Measurements from ENCODE around the gene FRG1. TPM values are rescaled to one million over a fixed set of nuclear protein-coding genes. Genes with fewer than 3 reads are reported as not detected.
"Not testable (repeated sequence)": the region's sequence is repeated elsewhere in the genome, so short reads cannot be mapped to it uniquely, and the experiment has no call there.

The FRG1 gene
- 37.0 and 53.7 TPM in 2 replicates for total RNA-seq

GRCh38 chr4:189940178-189941004, at the start of gene FRG1:
Gene FRG1, plus strand, starts transcription at chr4:189940872. Its CDS starts 138 bp downstream, at chr4:189941010.
- peak; percentile 91 for TF ChIP-seq CTCF (IDR thresholded peaks at IDR 0.05; ENCODE audit: insufficient read depth, low read length, poor library complexity, severe bottlenecking)
- no peaks in the 10 kb centered on the region for H3K36me3 ChIP-seq (ENCODE audit: control insufficient read depth, insufficient read depth, low read length)
- DNase-seq (ENCODE audit: low read depth) = peak; percentile 60
- no peaks in the 10 kb centered on the region for H3K27me3 ChIP-seq (ENCODE audit: control insufficient read depth, insufficient read depth, low read length)
- peak within 1 kb of the TSS; percentile 73 for H3K4me3 ChIP-seq (ENCODE audit: low read depth, low read length)

GRCh38 chr4:189897667-189898066, 43.0 kb upstream of the FRG1 start:
- DNase-seq (ENCODE audit: low read depth) = no peak
- no peaks in the 10 kb centered on the region for H3K27me3 ChIP-seq (ENCODE audit: control insufficient read depth, insufficient read depth, low read length)
- no peak overlapping the region for H3K4me3 ChIP-seq (ENCODE audit: low read depth, low read length)
- no peak for TF ChIP-seq CTCF (IDR thresholded peaks at IDR 0.05; ENCODE audit: insufficient read depth, low read length, poor library complexity, severe bottlenecking)
- H3K36me3 ChIP-seq (ENCODE audit: control insufficient read depth, insufficient read depth, low read length) = no peaks in the 10 kb centered on the region

- H3K36me3 ChIP-seq (ENCODE audit: control insufficient read depth, insufficient read depth, low read length); DNase-seq (ENCODE audit: low read depth); H3K4me3 ChIP-seq (ENCODE audit: low read depth, low read length); H3K27me3 ChIP-seq (ENCODE audit: control insufficient read depth, insufficient read depth, low read length): not testable (repeated sequence)
Measured at GRCh38 chr4:189899481-189900015, 41.1 kb upstream of the FRG1 start.

GRCh38 chr4:189904420-189905027, 36.1 kb upstream of the FRG1 start:
- TF ChIP-seq CTCF (IDR thresholded peaks at IDR 0.05; ENCODE audit: insufficient read depth, low read length, poor library complexity, severe bottlenecking) = peak; percentile 67
- not testable (repeated sequence) for H3K36me3 ChIP-seq (ENCODE audit: control insufficient read depth, insufficient read depth, low read length); H3K4me3 ChIP-seq (ENCODE audit: low read depth, low read length); H3K27me3 ChIP-seq (ENCODE audit: control insufficient read depth, insufficient read depth, low read length)
- peak; percentile 4 for DNase-seq (ENCODE audit: low read depth)

- TF ChIP-seq CTCF (IDR thresholded peaks at IDR 0.05; ENCODE audit: insufficient read depth, low read length, poor library complexity, severe bottlenecking) = peak; percentile 48
- DNase-seq (ENCODE audit: low read depth) = no peak
- H3K36me3 ChIP-seq (ENCODE audit: control insufficient read depth, insufficient read depth, low read length) = no peaks in the 10 kb centered on the region
- no peak overlapping the region for H3K4me3 ChIP-seq (ENCODE audit: low read depth, low read length)
- H3K27me3 ChIP-seq (ENCODE audit: control insufficient read depth, insufficient read depth, low read length) = no peaks in the 10 kb centered on the region
Measured at GRCh38 chr4:189912170-189912569, 28.5 kb upstream of the FRG1 start.

GRCh38 chr4:189917161-189917891, 23.3 kb upstream of the FRG1 start:
- no peak for DNase-seq (ENCODE audit: low read depth)
- no peaks in the 10 kb centered on the region for H3K27me3 ChIP-seq (ENCODE audit: control insufficient read depth, insufficient read depth, low read length)
- TF ChIP-seq CTCF (IDR thresholded peaks at IDR 0.05; ENCODE audit: insufficient read depth, low read length, poor library complexity, severe bottlenecking) = no peak
- no peak overlapping the region for H3K4me3 ChIP-seq (ENCODE audit: low read depth, low read length)
- no peaks in the 10 kb centered on the region for H3K36me3 ChIP-seq (ENCODE audit: control insufficient read depth, insufficient read depth, low read length)

Measured in kidney epithelial cell (primary cell).